Measurements from ENCODE around the gene GPC6.
"Not testable (repeated sequence)": the region's sequence is repeated elsewhere in the genome, so short reads cannot be mapped to it uniquely, and the experiment has no call there.

GPC6 gene

DNA sequence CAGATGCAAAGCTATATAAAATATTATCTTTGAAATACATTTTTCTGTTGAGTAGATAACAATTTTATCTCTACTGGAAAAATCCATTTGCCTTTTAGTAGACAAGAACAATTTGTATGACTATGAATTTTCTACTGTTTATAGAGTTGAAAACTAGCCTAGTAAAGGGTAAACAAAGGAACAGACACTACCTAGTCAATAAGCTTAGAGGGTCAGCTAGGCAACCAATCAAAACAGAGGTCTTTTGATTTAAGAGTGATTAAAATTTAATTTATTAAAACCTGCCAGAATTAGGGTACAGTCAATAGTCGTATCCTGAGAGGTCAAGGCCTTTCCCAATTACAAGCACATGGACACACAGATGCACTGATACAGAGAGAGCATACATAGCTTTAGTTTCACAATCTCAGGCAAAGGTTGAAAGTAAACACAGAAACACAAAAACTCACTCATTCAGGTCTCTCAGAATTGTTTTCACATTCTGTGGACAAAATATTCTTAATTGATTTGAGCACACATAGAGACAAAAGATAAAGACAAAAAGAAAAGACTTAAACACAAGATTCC, 24.5 kb upstream of the GPC6 start:
- TF ChIP-seq ZFP37 (tag by site-specific recombination; IDR thresholded peaks at IDR 0.05) (no peak), ZNF24 (tag by site-specific recombination; IDR thresholded peaks at IDR 0.05) (no peak), GLIS1 (tag by site-specific recombination; IDR thresholded peaks at IDR 0.05) (no peak), ZNF596 (tag by site-specific recombination; IDR thresholded peaks at IDR 0.05) (no peak), ZNF214 (tag by site-specific recombination; IDR thresholded peaks at IDR 0.05; ENCODE audit: borderline replicate concordance) (no peak), SCRT1 (tag by site-specific recombination; IDR thresholded peaks at IDR 0.05; ENCODE audit: borderline replicate concordance) (no peak), ZNF560 (tag by site-specific recombination; IDR thresholded peaks at IDR 0.05; ENCODE audit: borderline replicate concordance) (no peak), ZNF433 (tag by site-specific recombination; IDR thresholded peaks at IDR 0.05; ENCODE audit: low read depth) (no peak), YY1 (tag by site-specific recombination; IDR thresholded peaks at IDR 0.05) (no peak), HOXA7 (CRISPR knock-in tag; IDR thresholded peaks at IDR 0.05; ENCODE audit: borderline replicate concordance) (no peak), ZNF350 (tag by site-specific recombination; IDR thresholded peaks at IDR 0.05) (no peak), SP3 (tag by site-specific recombination; IDR thresholded peaks at IDR 0.05) (no peak), ZNF157 (tag by site-specific recombination; IDR thresholded peaks at IDR 0.05) (no peak), ZNF302 (tag by site-specific recombination; IDR thresholded peaks at IDR 0.05; ENCODE audit: low read depth) (no peak), ZNF768 (tag by site-specific recombination; IDR thresholded peaks at IDR 0.05) (no peak)
- CTCF ChIA-PET, result no interaction called here

DNA sequence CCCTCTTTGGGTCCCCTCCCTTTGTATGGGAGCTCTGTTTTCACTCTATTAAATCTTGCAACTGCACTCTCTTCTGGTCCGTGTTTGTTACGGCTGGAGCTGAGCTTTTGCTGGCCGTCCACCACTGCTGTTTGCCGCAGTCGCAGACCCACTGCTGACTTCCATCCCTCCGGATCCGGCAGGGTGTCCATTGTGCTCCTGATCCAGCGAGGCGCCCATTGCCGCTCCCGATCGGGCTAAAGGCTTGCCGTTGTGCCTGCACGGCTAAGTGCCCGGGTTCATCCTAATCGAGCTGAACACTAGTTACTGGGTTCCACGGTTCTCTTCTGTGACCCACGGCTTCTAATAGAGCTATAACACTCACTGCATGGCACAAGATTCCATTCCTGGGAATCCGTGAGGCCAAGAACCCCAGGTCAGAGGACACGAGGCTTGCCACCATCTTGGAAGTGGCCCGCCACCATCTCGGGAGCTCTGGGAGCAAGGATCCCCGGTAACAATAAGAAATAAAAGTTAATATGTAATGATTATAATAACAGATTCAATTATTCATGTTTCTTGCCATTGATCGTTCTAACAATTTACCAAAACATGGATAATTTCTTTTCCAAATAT, 19.7 kb upstream of the GPC6 start:
- H3K27ac ChIP-seq (ENCODE audit: extremely low read depth, low read depth, low read length); CTCF ChIA-PET; POLR2A ChIA-PET; H3K36me3 ChIP-seq (ENCODE audit: control insufficient read depth in 2 of 2, insufficient read depth in 1 of 2, low read length in 2 of 2); H3K9me3 ChIP-seq (ENCODE audit: control insufficient read depth, insufficient read depth, low read depth, low read length); H3K4me3 ChIP-seq (ENCODE audit: low read depth, low read length); H3K4me1 ChIP-seq (ENCODE audit: control insufficient read depth, insufficient read depth, low read length): not testable (repeated sequence)

More for the DNA sequence above, 24.5 kb upstream of the GPC6 start:
- Histone ChIP-seq H3K4me1 (ENCODE audit: control insufficient read depth, insufficient read depth, low read length) (no peaks in the 10 kb centered on the region), H3K27ac (ENCODE audit: extremely low read depth, low read depth, low read length) (no peak overlapping the region), H3K9me3 (ENCODE audit: control insufficient read depth, insufficient read depth, low read depth, low read length) (no peaks in the 10 kb centered on the region), H3K4me3 (ENCODE audit: low read depth, low read length) (no peak overlapping the region), H3K36me3 (ENCODE audit: control insufficient read depth in 2 of 2, insufficient read depth in 1 of 2, low read length in 2 of 2) (no peaks in the 10 kb centered on the region)
- POLR2A ChIA-PET, result no interaction called here

DNA sequence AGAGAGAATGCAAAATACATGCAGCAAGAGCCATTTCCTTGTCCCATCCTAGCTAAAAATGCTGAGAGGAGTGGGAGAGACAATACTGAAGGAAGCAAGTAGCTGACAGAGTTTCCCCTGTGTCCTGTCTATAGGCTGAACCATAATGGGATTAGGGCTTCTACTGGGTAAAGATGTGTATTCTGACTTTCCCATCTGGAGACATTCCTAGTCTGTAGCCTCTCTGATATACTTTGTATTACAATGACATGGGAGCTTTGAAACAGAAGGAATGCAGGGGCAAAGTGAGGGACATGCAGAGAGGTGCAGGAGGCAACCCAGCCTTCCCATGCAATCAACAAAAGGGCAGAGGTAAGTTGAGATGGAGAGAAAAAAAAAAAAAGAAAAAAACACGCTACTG, 10.5 kb upstream of the GPC6 start:
- no peaks in the 10 kb centered on the region for H3K4me1 ChIP-seq (ENCODE audit: control insufficient read depth, insufficient read depth, low read length)
- no peak overlapping the region for H3K27ac ChIP-seq (ENCODE audit: extremely low read depth, low read depth, low read length)
- H3K36me3 ChIP-seq (ENCODE audit: control insufficient read depth in 2 of 2, insufficient read depth in 1 of 2, low read length in 2 of 2), result no peaks in the 10 kb centered on the region
- ChIA-PET POLR2A (no interaction called here), CTCF (no interaction called here)
- no peak for TF ChIP-seq ZFP37 (tag by site-specific recombination; IDR thresholded peaks at IDR 0.05)
- no peak for TF ChIP-seq MYNN (tag by site-specific recombination; IDR thresholded peaks at IDR 0.05; ENCODE audit: borderline replicate concordance)
- no peak for TF ChIP-seq ZNF2 (tag by site-specific recombination; IDR thresholded peaks at IDR 0.05)
- no peak for TF ChIP-seq ZNF274 (IDR thresholded peaks at IDR 0.05; ENCODE audit: low read length)
- no peak for TF ChIP-seq ZNF274 (tag by site-specific recombination; IDR thresholded peaks at IDR 0.05; ENCODE audit: borderline replicate concordance)
- no peak for TF ChIP-seq SCRT2 (tag by site-specific recombination; IDR thresholded peaks at IDR 0.05)
- TF ChIP-seq ZNF169 (tag by site-specific recombination; IDR thresholded peaks at IDR 0.05), result no peak
- TF ChIP-seq, protein P1, sequence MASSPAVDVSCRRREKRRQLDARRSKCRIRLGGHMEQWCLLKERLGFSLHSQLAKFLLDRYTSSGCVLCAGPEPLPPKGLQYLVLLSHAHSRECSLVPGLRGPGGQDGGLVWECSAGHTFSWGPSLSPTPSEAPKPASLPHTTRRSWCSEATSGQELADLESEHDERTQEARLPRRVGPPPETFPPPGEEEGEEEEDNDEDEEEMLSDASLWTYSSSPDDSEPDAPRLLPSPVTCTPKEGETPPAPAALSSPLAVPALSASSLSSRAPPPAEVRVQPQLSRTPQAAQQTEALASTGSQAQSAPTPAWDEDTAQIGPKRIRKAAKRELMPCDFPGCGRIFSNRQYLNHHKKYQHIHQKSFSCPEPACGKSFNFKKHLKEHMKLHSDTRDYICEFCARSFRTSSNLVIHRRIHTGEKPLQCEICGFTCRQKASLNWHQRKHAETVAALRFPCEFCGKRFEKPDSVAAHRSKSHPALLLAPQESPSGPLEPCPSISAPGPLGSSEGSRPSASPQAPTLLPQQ (tag by site-specific recombination; IDR thresholded peaks at IDR 0.05), result no peak
- no peak for TF ChIP-seq ZNF433 (tag by site-specific recombination; IDR thresholded peaks at IDR 0.05; ENCODE audit: low read depth)
- TF ChIP-seq ZNF777 (tag by site-specific recombination; IDR thresholded peaks at IDR 0.05; ENCODE audit: borderline replicate concordance), result no peak
- TF ChIP-seq ZNF223 (tag by site-specific recombination; IDR thresholded peaks at IDR 0.05), result no peak
- no peaks in the 10 kb centered on the region for H3K9me3 ChIP-seq (ENCODE audit: control insufficient read depth, insufficient read depth, low read depth, low read length)
- H3K4me3 ChIP-seq (ENCODE audit: low read depth, low read length), result no peak overlapping the region
